HG03060 (cell line): Measurements from ENCODE around the gene COX6A1.

Experiments used
- ATAC-seq: cut with Tn5 transposase; IDR thresholded peaks from one replicate; pipeline ENCODE4 v1.9.1; 2021; ENCODE audit warnings: low read depth, moderate number of reproducible peaks; ENCODE audit not compliant: unreplicated experiment

Gene COX6A1

GRCh38 chr12:120437735-120438494, at the start of gene COX6A1:
TSS of gene COX6A1 (plus strand) at chr12:120438113. CDS start at chr12:120438127, 14 bp downstream.
- ATAC-seq, result peak; percentile 95

- no peak for ATAC-seq
Measured at GRCh38 chr12:120388691-120389481, 49.0 kb upstream of the COX6A1 start.

- ATAC-seq, result no peak
Measured at GRCh38 chr12:120390540-120391120, 47.3 kb upstream of the COX6A1 start.

- no peak for ATAC-seq
Measured at GRCh38 chr12:120394483-120395367, 43.2 kb upstream of the COX6A1 start.

GRCh38 chr12:120397824-120398540, 39.9 kb upstream of the COX6A1 start:
- no peak for ATAC-seq

- no peak for ATAC-seq
Measured at GRCh38 chr12:120399531-120399930, 38.4 kb upstream of the COX6A1 start.

GRCh38 chr12:120402217-120402616, 35.7 kb upstream of the COX6A1 start:
- no peak for ATAC-seq

GRCh38 chr12:120403869-120404268, 34.0 kb upstream of the COX6A1 start:
- ATAC-seq, result no peak

GRCh38 chr12:120404271-120404670, 33.6 kb upstream of the COX6A1 start:
- ATAC-seq, result no peak

GRCh38 chr12:120406069-120406468, 31.8 kb upstream of the COX6A1 start:
- no peak for ATAC-seq

GRCh38 chr12:120406553-120406952, 31.4 kb upstream of the COX6A1 start:
- ATAC-seq, result no peak

- no peak for ATAC-seq
Measured at GRCh38 chr12:120408771-120409170, 29.1 kb upstream of the COX6A1 start.

GRCh38 chr12:120412421-120412820, 25.5 kb upstream of the COX6A1 start:
- no peak for ATAC-seq

- ATAC-seq, result no peak
Measured at GRCh38 chr12:120413901-120414695, 23.8 kb upstream of the COX6A1 start.

- no peak for ATAC-seq
Measured at GRCh38 chr12:120416490-120417216, 21.3 kb upstream of the COX6A1 start.

- no peak for ATAC-seq
Measured at GRCh38 chr12:120417917-120418580, 19.9 kb upstream of the COX6A1 start.

GRCh38 chr12:120421701-120422100, 16.2 kb upstream of the COX6A1 start:
- no peak for ATAC-seq
